Bone marrow (tissue), 2 donors: ENCODE results near the gene EIF1AY.
"Not testable (repeated sequence)": the region's sequence is repeated elsewhere in the genome, so short reads cannot be mapped to it uniquely, and the experiment has no call there.

Experiments used
- DNase-seq, 2 donors: peaks; one replicate each; lab custom pipeline; 2025; lab: John Stamatoyannopoulos, UW

EIF1AY gene

GRCh38 chrY:20575531-20576121 lies at the start of gene EIF1AY:
EIF1AY (plus strand) TSS chrY:20575776; CDS start chrY:20575872, 96 bp downstream.
- peak; percentile 45 to 92 for DNase-seq

DNA sequence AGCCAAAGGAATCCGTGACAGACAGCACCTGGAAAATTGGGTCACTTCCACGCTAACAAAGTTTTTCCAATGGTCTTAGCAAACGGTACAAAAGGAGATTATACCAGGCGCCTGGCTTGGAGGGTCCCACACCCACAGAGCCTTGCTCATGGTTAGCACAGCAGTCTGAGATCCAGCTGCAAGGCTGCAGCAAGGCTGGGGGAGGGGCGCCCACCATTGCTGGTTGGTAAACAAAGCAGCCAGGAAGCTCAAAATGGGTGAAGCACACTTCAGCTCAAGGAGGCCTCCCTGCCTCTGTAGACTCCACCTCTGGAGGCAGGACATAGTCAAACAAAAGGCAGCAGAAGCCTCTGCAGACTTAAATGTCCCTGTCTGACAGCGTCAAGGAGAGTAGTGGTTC lies 47.1 kb upstream of the EIF1AY start:
- no peak for DNase-seq

DNA sequence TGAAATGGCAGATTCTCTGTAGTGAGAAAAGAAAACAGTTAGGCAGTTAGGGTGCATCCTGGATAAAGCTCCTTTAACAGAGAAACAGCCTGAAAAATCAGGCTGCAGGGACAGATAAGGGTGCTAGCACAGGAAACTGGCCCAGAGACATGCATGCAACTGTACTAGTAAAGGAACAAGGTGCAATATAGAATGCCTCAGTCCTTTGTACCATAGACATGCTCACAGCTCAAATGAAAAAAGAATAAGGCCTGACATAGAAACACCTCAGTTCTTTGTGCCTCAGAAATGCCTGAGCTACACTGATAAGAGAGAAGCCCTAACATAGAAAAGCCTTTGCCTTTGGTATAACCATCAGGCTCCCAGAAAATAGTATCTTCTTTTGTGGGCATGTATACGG lies 37.4 kb upstream of the EIF1AY start:
- no peak for DNase-seq

DNA sequence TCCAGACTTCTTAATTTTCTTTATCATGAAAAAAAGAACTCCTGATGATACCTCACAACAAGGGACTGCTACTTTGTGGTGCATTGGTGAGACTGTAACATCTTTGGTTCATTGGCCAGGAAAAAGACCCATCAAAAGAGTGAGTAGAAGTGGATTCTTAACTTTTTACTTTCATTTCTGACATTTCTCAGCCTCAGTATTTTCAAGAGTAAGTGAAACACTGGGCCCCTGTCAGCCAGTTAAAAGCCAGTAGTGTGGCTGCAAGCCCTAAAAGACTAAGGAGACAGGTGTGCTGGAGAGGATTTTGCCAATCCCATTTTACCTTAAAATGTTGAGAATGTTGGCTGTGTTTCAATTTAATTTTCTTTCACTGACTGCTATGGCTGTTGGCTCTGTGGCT lies 36.6 kb upstream of the EIF1AY start:
- no peak for DNase-seq

GRCh38 chrY:20544451-20544960 lies 31.1 kb upstream of the EIF1AY start:
- no peak for DNase-seq

- no peak for DNase-seq
These were observed 29.5 kb upstream of the EIF1AY start for GRCh38 chrY:20546071-20546470.

DNA sequence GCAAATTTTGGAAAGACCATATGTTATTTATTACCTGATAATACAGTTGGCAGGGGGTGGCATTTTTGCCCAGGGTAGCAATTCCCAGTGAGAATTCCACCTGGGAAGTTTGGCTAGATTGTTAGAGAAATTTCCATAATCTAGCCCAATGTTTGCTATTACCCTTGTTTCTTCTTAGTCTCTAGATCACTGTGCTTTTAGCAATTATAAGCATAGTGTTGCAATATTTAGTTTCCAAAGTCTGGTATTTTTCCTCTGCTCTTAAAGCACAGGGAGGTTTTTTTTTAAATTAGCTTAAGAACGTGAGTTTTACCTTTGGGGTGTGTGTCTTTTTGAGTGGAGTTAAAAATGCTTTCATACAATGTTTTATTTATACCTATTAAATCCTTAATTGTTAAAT lies 26.3 kb upstream of the EIF1AY start:
- no peak for DNase-seq

GRCh38 chrY:20551840-20552239 lies 23.7 kb upstream of the EIF1AY start:
- DNase-seq, result no peak

DNA sequence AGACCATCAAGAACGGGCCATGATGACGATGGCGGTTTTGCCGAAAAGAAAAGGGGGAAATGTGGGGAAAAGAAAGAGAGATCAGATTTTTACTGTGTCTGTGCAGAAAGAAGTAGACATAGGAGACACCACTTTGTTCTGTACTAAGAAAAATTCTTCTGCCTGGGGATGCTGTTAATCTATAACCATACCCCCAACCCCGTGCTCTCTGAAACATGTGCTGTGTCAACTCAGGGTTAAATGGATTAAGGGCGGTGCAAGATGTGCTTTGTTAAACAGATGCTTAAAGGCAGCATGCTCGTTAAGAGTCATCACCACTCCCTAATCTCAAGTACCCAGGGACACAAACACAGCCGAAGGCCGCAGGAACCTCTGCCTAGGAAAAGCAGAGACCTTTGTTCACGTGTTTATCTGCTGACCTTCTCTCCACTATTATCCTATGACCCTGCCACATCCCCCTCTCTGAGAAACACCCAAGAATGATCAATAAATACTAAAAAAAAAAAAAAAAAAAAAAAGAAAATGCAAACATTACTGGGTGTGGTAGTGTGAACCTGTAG lies 22.7 kb upstream of the EIF1AY start:
- not testable (repeated sequence) for DNase-seq

DNA sequence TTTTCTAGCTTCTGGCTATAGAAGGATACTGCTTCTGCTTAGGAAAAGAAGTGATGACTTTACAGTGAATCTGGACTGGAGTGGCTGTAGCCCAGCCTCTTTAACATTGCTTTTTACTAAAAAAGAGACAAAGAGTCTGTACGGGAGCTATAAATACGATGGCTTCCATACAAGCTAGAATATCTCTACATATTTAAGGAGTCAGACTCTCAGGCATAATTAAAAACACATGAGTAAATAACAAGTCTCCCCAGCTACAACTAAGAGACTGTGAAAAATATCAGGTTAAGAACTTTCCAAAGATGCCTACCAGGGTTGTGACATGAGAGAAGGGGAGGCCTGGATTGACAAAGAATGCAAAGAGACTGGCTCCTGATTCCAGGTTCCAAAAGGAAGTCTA lies 19.8 kb upstream of the EIF1AY start:
- DNase-seq, result no peak

DNA sequence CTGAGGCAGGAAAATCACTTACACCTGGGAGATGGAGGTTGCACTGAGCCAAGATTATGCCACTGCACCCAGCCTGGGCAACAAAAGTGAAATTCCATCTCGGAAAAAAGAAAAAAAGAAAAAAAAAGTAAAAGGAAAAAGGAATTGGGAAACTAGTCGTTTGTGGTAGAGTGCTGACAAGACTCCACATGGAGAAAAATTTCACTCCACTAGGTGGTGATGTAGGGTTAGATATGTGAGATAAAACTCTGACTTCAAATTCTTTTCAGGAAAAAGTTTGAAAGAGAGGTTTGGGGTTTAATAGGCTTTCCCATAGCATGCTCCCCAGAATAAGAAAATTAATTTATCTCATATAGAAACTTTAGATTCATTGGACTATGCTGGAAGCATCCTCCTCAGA lies 16.9 kb upstream of the EIF1AY start:
- peak in 1 of 2 donors; percentile 3 for DNase-seq

GRCh38 chrY:20559873-20560512 lies 15.6 kb upstream of the EIF1AY start:
- no peak for DNase-seq

GRCh38 chrY:20571306-20571705 lies 4.3 kb upstream of the EIF1AY start:
- DNase-seq, result no peak

GRCh38 chrY:20576506-20576905 lies 930 bp downstream of the EIF1AY start:
- DNase-seq, result peak in 1 of 2 donors; percentile 4

GRCh38 chrY:20578206-20578605 lies 2.6 kb downstream of the EIF1AY start:
- DNase-seq, result no peak

DNA sequence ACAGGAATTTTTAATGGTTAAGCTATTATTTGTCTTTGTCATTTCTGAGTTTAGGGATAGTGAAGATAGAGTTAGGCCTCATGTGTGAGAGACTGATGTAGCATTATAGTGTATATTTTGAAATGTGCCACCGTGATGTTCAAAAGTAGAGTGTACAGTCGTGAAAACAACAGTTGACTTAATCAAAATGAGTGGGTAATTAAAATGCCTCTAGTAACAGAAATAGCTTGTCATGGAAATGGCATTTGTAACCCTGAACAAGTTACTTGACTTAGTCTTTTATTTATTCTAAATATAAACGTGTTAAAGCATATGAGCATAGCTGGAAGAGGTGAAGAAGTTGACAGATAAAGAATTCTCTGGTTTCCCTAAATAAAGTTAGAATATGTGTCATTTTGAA lies 6.1 kb downstream of the EIF1AY start:
- DNase-seq, result no peak

DNA sequence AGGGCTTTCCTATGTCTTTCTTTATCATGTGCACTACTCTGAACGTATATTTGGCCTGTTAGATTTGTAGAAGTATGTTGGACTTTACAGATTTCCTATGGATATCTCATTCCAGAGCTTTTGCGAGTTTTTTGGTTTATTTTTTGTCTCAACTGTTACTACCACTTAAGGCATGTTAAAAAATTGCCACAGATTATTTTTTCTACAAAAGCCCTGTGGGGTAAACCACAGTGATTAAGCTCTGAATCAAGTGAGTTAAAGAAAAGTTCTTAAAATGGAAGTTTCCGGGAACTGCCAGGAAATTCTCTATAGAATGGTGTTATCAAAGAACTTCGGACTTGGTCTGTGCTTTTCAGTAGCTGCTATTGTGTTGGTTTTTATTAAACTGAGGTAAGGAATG lies 10.6 kb downstream of the EIF1AY start:
- no peak for DNase-seq
